ENCODE results near the gene PLK3. TPM values are rescaled to one million over a fixed set of nuclear protein-coding genes. Genes with fewer than 3 reads are reported as not detected.
A peak's percentile ranks its signal among the peaks of the same experiment; 100 is the strongest.

PLK3 gene
- total RNA-seq, 1 donor from 2014 or later = 2.2 TPM

- TF ChIP-seq EZH2 (IDR thresholded peaks at IDR 0.05) = no peak
- no peak for TF ChIP-seq EZH2phosphoT487 (IDR thresholded peaks at IDR 0.05)
- H3K4me3 ChIP-seq = no peak overlapping the region
- H3K9ac ChIP-seq = no peak overlapping the region
- H3K36me3 Mint-ChIP-seq = peaks cover 9% of the 10 kb centered on the region
- H3K4me2 ChIP-seq = peak overlapping the region; percentile 71
- H3K79me2 ChIP-seq (ENCODE audit: low read depth) = no peaks in the 10 kb centered on the region
- H3K4me1 Mint-ChIP-seq = peaks cover 64% of the 10 kb centered on the region
- peak; percentile 79 for DNase-seq (ENCODE audit: low spot score)
- H3K36me3 ChIP-seq = no peaks in the 10 kb centered on the region
- H3K9me3 ChIP-seq (ENCODE audit: low read depth) = no peaks in the 10 kb centered on the region
- peaks cover 1% of the 10 kb centered on the region for H4K20me1 ChIP-seq (ENCODE audit: low read depth)
- peak overlapping the region; percentile 100 for H3K27ac Mint-ChIP-seq
- no peak overlapping the region for H2AFZ ChIP-seq (replicated peaks)
- peaks cover 20% of the 10 kb centered on the region for H3F3A ChIP-seq (ENCODE audit: low read depth)
- no peaks in the 10 kb centered on the region for H3K9me3 Mint-ChIP-seq
- peaks cover 44% of the 10 kb centered on the region for H3K4me1 ChIP-seq
- H3K27me3 ChIP-seq = no peaks in the 10 kb centered on the region
- H3K27ac ChIP-seq = peak overlapping the region; percentile 18
- H3K27me3 Mint-ChIP-seq (ENCODE audit: insufficient read depth, low read depth) = peaks cover 15% of the 10 kb centered on the region
- peak overlapping the region; percentile 78 for H3K4me3 Mint-ChIP-seq
Measured at GRCh38 chr1:44807364-44808062, 7.3 kb downstream of the PLK3 start.

- TF ChIP-seq CTCF (IDR thresholded peaks at IDR 0.05) (no peak), EZH2 (IDR thresholded peaks at IDR 0.05) (no peak), EZH2phosphoT487 (IDR thresholded peaks at IDR 0.05) (no peak)
Measured at GRCh38 chr1:44808063-44808937, 8.1 kb downstream of the PLK3 start, which contains the start of gene BTBD19. BTBD19 (plus strand) TSS chr1:44808523; CDS start chr1:44808821, 298 bp downstream.

GRCh38 chr1:44808938-44809917 is 9.1 kb downstream of the PLK3 start:
- H3K27ac Mint-ChIP-seq = peak overlapping the region; percentile 100
- peak overlapping the region; percentile 17 for H3K4me3 ChIP-seq
- peaks cover 50% of the 10 kb centered on the region for H3K4me1 ChIP-seq

More at GRCh38 chr1:44808063-44808937, 8.1 kb downstream of the PLK3 start, which contains the start of gene BTBD19:
- H3K4me3 ChIP-seq = peak within 1 kb of the TSS; percentile 17
- no peaks in the 10 kb centered on the region for H3K9me3 ChIP-seq (ENCODE audit: low read depth)
- H3K27me3 ChIP-seq = no peaks in the 10 kb centered on the region
- H3K9ac ChIP-seq = no peak within 1 kb of the TSS
- peaks cover 44% of the 10 kb centered on the region for H3K4me1 ChIP-seq
- H3K4me2 ChIP-seq = peak within 1 kb of the TSS; percentile 71
- H3K79me2 ChIP-seq (ENCODE audit: low read depth) = no peaks in the 10 kb centered on the region
- peak; percentile 92 for DNase-seq (ENCODE audit: low spot score)
- H2AFZ ChIP-seq (replicated peaks) = no peak within 1 kb of the TSS
- H3K4me3 Mint-ChIP-seq = peak within 1 kb of the TSS; percentile 78
- peaks cover 15% of the 10 kb centered on the region for H3K27me3 Mint-ChIP-seq (ENCODE audit: insufficient read depth, low read depth)
- H3K36me3 ChIP-seq = no peaks in the 10 kb centered on the region
- H3K27ac Mint-ChIP-seq = peak within 1 kb of the TSS; percentile 100
- peaks cover 20% of the 10 kb centered on the region for H3F3A ChIP-seq (ENCODE audit: low read depth)
- peak within 1 kb of the TSS; percentile 18 for H3K27ac ChIP-seq
- H3K9me3 Mint-ChIP-seq = no peaks in the 10 kb centered on the region
- peaks cover 57% of the 10 kb centered on the region for H3K4me1 Mint-ChIP-seq
- H3K36me3 Mint-ChIP-seq = peaks cover 6% of the 10 kb centered on the region
- H4K20me1 ChIP-seq (ENCODE audit: low read depth) = no peaks in the 10 kb centered on the region

More at GRCh38 chr1:44808938-44809917, 9.1 kb downstream of the PLK3 start:
- H3K79me2 ChIP-seq (ENCODE audit: low read depth) = no peaks in the 10 kb centered on the region
- peaks cover 20% of the 10 kb centered on the region for H3F3A ChIP-seq (ENCODE audit: low read depth)
- H3K4me2 ChIP-seq = peak overlapping the region; percentile 71
- no peak overlapping the region for H3K9ac ChIP-seq
- H3K9me3 Mint-ChIP-seq = no peaks in the 10 kb centered on the region
- H4K20me1 ChIP-seq (ENCODE audit: low read depth) = no peaks in the 10 kb centered on the region
- no peaks in the 10 kb centered on the region for H3K9me3 ChIP-seq (ENCODE audit: low read depth)
- no peaks in the 10 kb centered on the region for H3K27me3 ChIP-seq
- H3K36me3 ChIP-seq = no peaks in the 10 kb centered on the region
- DNase-seq (ENCODE audit: low spot score) = no peak
- no peak overlapping the region for H3K27ac ChIP-seq
- H2AFZ ChIP-seq (replicated peaks) = no peak overlapping the region
- TF ChIP-seq EZH2 (IDR thresholded peaks at IDR 0.05) (no peak), EZH2phosphoT487 (IDR thresholded peaks at IDR 0.05) (no peak), CTCF (IDR thresholded peaks at IDR 0.05) (no peak)
- H3K4me1 Mint-ChIP-seq = peaks cover 60% of the 10 kb centered on the region
- peaks cover 15% of the 10 kb centered on the region for H3K27me3 Mint-ChIP-seq (ENCODE audit: insufficient read depth, low read depth)
- peak overlapping the region; percentile 78 for H3K4me3 Mint-ChIP-seq
- H3K36me3 Mint-ChIP-seq = peaks cover 6% of the 10 kb centered on the region

Measured in neural progenitor cell (in vitro differentiated cells).